WTC11 (cell line): Measurements from ENCODE around the gene CNKSR3.

ENCODE experiments used
- CREM ChIP-seq: sonication (generic); formaldehyde crosslinking; IDR thresholded peaks from 2 replicates; pipeline ENCODE4 v1.8.1; 2022; ENCODE audit warnings: mild to moderate bottlenecking, missing genetic modification reagents, moderate library complexity
- CTCF ChIP-seq: fragments of 200-600 bp; IDR thresholded peaks from 2 replicates; pipeline ENCODE4 v1.8.0; 2022; ENCODE audit warnings: antibody characterized with exemption
- ELF4 ChIP-seq: sonication (generic); formaldehyde crosslinking; IDR thresholded peaks from 2 replicates; pipeline ENCODE4 v1.8.1; 2022; ENCODE audit warnings: low read depth, mild to moderate bottlenecking, moderate library complexity, missing genetic modification reagents
- ETV6 ChIP-seq: sonication (generic); formaldehyde crosslinking; IDR thresholded peaks from 2 replicates; pipeline ENCODE4 v1.8.1; 2022; ENCODE audit warnings: mild to moderate bottlenecking, missing genetic modification reagents
- GRHL2 ChIP-seq: fragments of 250-450 bp; sonication (Bioruptor Pico); IDR thresholded peaks from 2 replicates; pipeline ENCODE4 v1.8.0; 2022; ENCODE audit warnings: mild to moderate bottlenecking, moderate library complexity; ENCODE audit not compliant: insufficient replicate concordance, severe bottlenecking
- NFYB ChIP-seq: sonication (generic); formaldehyde crosslinking; conservative IDR thresholded peaks from 2 replicates; pipeline ENCODE4 v1.8.0; 2022; ENCODE audit warnings: low read depth, missing genetic modification reagents
- RELA ChIP-seq: sonication (generic); formaldehyde crosslinking; IDR thresholded peaks from 2 replicates; pipeline ENCODE4 v1.8.1; 2022; ENCODE audit warnings: missing genetic modification reagents, mild to moderate bottlenecking, borderline replicate concordance
- SP1 ChIP-seq: sonication (generic); formaldehyde crosslinking; conservative IDR thresholded peaks from 2 replicates; pipeline ENCODE4 v1.8.1; 2022; ENCODE audit warnings: missing genetic modification reagents
- USF2 ChIP-seq: sonication (generic); formaldehyde crosslinking; IDR thresholded peaks from 2 replicates; pipeline ENCODE4 v1.8.1; 2023; ENCODE audit warnings: mild to moderate bottlenecking, missing genetic modification reagents, moderate library complexity
- ZNF317 ChIP-seq: sonication (generic); formaldehyde crosslinking; IDR thresholded peaks from 2 replicates; pipeline ENCODE4 v1.8.1; 2023; ENCODE audit warnings: low read depth, mild to moderate bottlenecking, moderate library complexity, missing genetic modification reagents, borderline replicate concordance
- ZNF423 ChIP-seq: fragments of 250-450 bp; sonication (Bioruptor Pico); IDR thresholded peaks from 2 replicates; pipeline ENCODE4 v2.1.2; 2022; ENCODE audit warnings: mild to moderate bottlenecking, moderate library complexity
- TF ChIP-seq, protein P1 (sequence below): sonication (generic); formaldehyde crosslinking; IDR thresholded peaks from 2 replicates; pipeline ENCODE4 v1.8.0; 2023; ENCODE audit warnings: missing genetic modification reagents
- TF ChIP-seq, protein P2 (sequence below): sonication (generic); formaldehyde crosslinking; IDR thresholded peaks from 2 replicates; pipeline ENCODE4 v1.8.0; 2022; ENCODE audit warnings: mild to moderate bottlenecking, missing genetic modification reagents
- TF ChIP-seq, protein P3 (sequence below): sonication (generic); formaldehyde crosslinking; IDR thresholded peaks from 2 replicates; pipeline ENCODE4 v1.8.1; 2022; ENCODE audit warnings: missing genetic modification reagents, borderline replicate concordance

- TF ChIP-seq ETV6 (CRISPR knock-in tag) (no peak), CTCF (no peak), CREM (CRISPR knock-in tag) (no peak), SP1 (no peak), ELF4 (no peak), RELA (no peak), ZNF423 (no peak), GRHL2 (CRISPR knock-in tag) (no peak), ZNF317 (CRISPR knock-in tag) (no peak), NFYB (CRISPR knock-in tag) (no peak), USF2 (CRISPR knock-in tag) (no peak)
- TF ChIP-seq, protein P1, sequence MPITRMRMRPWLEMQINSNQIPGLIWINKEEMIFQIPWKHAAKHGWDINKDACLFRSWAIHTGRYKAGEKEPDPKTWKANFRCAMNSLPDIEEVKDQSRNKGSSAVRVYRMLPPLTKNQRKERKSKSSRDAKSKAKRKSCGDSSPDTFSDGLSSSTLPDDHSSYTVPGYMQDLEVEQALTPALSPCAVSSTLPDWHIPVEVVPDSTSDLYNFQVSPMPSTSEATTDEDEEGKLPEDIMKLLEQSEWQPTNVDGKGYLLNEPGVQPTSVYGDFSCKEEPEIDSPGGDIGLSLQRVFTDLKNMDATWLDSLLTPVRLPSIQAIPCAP (CRISPR knock-in tag) = no peak
- TF ChIP-seq, protein P2, sequence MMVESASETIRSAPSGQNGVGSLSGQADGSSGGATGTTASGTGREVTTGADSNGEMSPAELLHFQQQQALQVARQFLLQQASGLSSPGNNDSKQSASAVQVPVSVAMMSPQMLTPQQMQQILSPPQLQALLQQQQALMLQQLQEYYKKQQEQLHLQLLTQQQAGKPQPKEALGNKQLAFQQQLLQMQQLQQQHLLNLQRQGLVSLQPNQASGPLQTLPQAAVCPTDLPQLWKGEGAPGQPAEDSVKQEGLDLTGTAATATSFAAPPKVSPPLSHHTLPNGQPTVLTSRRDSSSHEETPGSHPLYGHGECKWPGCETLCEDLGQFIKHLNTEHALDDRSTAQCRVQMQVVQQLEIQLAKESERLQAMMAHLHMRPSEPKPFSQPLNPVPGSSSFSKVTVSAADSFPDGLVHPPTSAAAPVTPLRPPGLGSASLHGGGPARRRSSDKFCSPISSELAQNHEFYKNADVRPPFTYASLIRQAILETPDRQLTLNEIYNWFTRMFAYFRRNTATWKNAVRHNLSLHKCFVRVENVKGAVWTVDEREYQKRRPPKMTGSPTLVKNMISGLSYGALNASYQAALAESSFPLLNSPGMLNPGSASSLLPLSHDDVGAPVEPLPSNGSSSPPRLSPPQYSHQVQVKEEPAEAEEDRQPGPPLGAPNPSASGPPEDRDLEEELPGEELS (CRISPR knock-in tag) = no peak
- TF ChIP-seq, protein P3, sequence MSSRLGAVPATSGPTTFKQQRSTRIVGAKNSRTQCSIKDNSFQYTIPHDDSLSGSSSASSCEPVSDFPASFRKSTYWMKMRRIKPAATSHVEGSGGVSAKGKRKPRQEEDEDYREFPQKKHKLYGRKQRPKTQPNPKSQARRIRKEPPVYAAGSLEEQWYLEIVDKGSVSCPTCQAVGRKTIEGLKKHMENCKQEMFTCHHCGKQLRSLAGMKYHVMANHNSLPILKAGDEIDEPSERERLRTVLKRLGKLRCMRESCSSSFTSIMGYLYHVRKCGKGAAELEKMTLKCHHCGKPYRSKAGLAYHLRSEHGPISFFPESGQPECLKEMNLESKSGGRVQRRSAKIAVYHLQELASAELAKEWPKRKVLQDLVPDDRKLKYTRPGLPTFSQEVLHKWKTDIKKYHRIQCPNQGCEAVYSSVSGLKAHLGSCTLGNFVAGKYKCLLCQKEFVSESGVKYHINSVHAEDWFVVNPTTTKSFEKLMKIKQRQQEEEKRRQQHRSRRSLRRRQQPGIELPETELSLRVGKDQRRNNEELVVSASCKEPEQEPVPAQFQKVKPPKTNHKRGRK (CRISPR knock-in tag) = no peak
These were observed 150.0 kb downstream of the CNKSR3 start for GRCh38 chr6:154360476-154360875.
